Measurements from ENCODE around the gene CD22. TPM values are rescaled to one million over a fixed set of nuclear protein-coding genes. Genes with fewer than 3 reads are reported as not detected.

CD22 gene
- polyA plus RNA-seq, 4 donors: 0.81 to 5.0 (median 2.2) TPM

DNA sequence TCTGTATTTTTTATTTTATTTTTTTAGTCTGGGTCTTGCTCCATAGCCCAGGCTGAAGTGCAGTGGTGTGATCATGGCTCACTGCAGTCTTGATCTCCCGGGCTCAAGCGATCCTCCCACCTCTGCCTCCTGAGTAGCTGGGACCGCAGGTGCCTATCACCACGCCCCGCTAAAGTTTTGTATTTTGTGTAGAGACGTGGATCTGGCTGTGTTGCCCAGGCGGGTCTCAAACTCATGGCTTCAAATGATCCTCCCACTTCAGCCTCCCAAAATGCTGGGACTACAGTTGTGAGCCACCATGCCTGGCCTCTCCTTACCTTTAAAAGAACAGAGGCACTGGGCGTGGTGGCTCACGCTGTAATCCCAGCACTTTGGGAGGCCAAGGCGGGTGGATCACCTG is 41.3 kb upstream of the CD22 start:
- DNase-seq (no peak), FAIRE-seq (no peak)
- Histone ChIP-seq H3K9me3 (ENCODE audit: control insufficient read depth in 2 of 2, insufficient read depth in 1 of 2, low read depth in 1 of 2, low read length in 1 of 2) (no peaks in the 10 kb centered on the region), H3K4me3 (ENCODE audit: low read depth in 1 of 3, low read length in 3 of 3) (no peak overlapping the region), H3K4me1 (ENCODE audit: control insufficient read depth in 3 of 3, insufficient read depth in 2 of 3, low read depth in 1 of 3, low read length in 2 of 3) (no peaks in the 10 kb centered on the region), H3K36me3 (ENCODE audit: control insufficient read depth in 3 of 3, insufficient read depth in 2 of 3, low read depth in 1 of 3, low read length in 3 of 3) (no peaks in the 10 kb centered on the region), H3K27ac (ENCODE audit: low read depth in 1 of 3, low read length in 2 of 3) (no peak overlapping the region), H3K27me3 (ENCODE audit: control insufficient read depth in 3 of 3, insufficient read depth in 3 of 3, low read length in 3 of 3) (peaks cover 0 to 6% (median 4%) of the 10 kb centered on the region in 3 donors)
- 77 to 92% (median 90%) methylated on average over 9 to 10 of the region's 10 CpGs for WGBS, 3 donors

DNA sequence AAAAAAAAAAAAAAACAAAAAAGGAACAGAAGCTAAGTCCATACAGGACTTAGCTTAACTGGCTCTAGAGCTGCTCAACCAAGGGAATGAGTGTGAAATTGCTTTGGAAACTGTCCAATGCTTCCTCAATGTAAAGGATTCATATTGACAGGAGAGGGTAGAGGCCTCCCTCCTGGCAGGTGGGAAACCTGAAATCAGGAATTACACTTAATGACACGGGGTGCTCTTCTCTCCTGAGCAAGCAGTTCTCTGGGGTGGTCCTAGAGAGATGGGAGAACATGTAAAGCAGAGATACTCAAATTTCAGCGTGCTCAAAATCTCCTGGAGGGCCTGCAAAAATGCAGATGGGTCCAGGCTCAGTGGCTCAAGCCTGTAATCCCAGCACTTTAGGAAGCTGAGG is 40.7 kb upstream of the CD22 start:
- Histone ChIP-seq H3K27ac (ENCODE audit: low read depth in 1 of 3, low read length in 2 of 3) (no peak overlapping the region), H3K4me3 (ENCODE audit: low read depth in 1 of 3, low read length in 3 of 3) (no peak overlapping the region), H3K4me1 (ENCODE audit: control insufficient read depth in 3 of 3, insufficient read depth in 2 of 3, low read depth in 1 of 3, low read length in 2 of 3) (no peaks in the 10 kb centered on the region), H3K27me3 (ENCODE audit: control insufficient read depth in 3 of 3, insufficient read depth in 3 of 3, low read length in 3 of 3) (peaks cover 0 to 2% (median 2%) of the 10 kb centered on the region in 3 donors), H3K9me3 (ENCODE audit: control insufficient read depth in 2 of 2, insufficient read depth in 1 of 2, low read depth in 1 of 2, low read length in 1 of 2) (no peaks in the 10 kb centered on the region), H3K36me3 (ENCODE audit: control insufficient read depth in 3 of 3, insufficient read depth in 2 of 3, low read depth in 1 of 3, low read length in 3 of 3) (no peaks in the 10 kb centered on the region)
- DNase-seq (no peak), FAIRE-seq (no peak)
- WGBS, 3 donors: 49 to 62% (median 54%) methylated on average over 2 of the region's 2 CpGs

DNA sequence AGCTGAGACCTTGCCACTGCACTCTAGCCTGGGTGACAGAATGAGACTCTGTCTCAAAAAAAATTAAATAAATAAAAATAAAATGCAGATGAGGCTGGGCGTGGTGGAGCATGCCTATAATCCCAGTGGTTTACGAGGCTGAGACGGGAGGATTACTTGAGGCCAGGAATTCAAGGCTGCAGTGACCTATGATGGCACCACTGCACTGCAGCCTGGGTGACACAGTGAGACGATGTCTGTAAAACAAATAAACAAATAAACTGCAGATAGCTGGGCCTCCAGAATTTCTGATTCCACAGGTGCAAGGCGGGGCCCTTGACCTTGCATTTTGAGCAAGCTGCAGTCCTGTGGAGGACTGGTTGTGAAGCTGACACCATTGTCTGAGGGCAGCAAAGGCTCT is 40.1 kb upstream of the CD22 start:
- Histone ChIP-seq H3K27me3 (ENCODE audit: control insufficient read depth in 3 of 3, insufficient read depth in 3 of 3, low read length in 3 of 3) (peaks cover 0 to 2% (median 0%) of the 10 kb centered on the region in 3 donors), H3K9me3 (ENCODE audit: control insufficient read depth in 2 of 2, insufficient read depth in 1 of 2, low read depth in 1 of 2, low read length in 1 of 2) (no peaks in the 10 kb centered on the region), H3K27ac (ENCODE audit: low read depth in 1 of 3, low read length in 2 of 3) (no peak overlapping the region), H3K4me1 (ENCODE audit: control insufficient read depth in 3 of 3, insufficient read depth in 2 of 3, low read depth in 1 of 3, low read length in 2 of 3) (no peaks in the 10 kb centered on the region), H3K4me3 (ENCODE audit: low read depth in 1 of 3, low read length in 3 of 3) (no peak overlapping the region), H3K36me3 (ENCODE audit: control insufficient read depth in 3 of 3, insufficient read depth in 2 of 3, low read depth in 1 of 3, low read length in 3 of 3) (no peaks in the 10 kb centered on the region)
- no peak for DNase-seq
- no peak for FAIRE-seq
- WGBS, 3 donors: 40 to 71% (median 45%) methylated on average over 5 of the region's 5 CpGs

DNA sequence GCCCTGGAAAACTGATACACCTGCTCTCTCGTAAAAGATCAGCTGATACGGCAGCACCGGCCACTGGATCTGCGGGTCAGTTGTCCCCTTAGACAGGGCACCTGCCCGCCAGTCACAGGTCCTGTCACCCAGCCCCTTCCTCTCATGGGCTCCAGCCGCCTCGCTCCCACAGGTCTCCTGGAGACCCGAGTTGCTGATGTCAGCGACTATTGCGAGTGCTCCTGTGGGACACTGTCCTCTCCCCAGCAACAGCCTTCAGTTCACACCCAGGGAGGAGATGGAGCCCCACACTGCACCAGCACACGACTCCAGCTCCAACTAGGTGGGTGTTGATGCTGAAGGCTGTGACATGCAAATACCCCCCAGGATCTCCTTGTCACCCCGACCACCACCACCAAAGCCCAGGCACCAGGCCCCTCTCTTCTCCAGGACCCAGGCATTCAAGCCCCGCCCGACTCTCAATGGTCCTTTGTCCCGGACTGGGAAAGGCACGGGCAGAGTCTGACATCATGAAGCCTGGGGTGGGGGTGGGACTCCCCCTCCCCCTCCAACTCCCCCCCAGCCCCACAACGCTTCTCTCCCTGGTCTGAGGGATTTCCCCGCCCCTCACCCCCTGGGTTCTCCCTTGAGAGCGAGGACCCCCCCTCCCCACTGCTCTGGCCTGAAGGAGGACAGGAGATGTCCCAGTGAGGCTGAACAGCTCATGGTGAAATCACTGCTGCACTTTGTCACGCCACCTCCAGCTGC is 38.4 kb upstream of the CD22 start:
- no peaks in the 10 kb centered on the region for H3K4me1 ChIP-seq (ENCODE audit: control insufficient read depth in 3 of 3, insufficient read depth in 2 of 3, low read depth in 1 of 3, low read length in 2 of 3)
- WGBS, 3 donors: 43 to 70% (median 54%) methylated on average over 20 of the region's 20 CpGs
- H3K36me3 ChIP-seq (ENCODE audit: control insufficient read depth in 3 of 3, insufficient read depth in 2 of 3, low read depth in 1 of 3, low read length in 3 of 3): no peaks in the 10 kb centered on the region
- FAIRE-seq (no peak), DNase-seq (no peak)
- H3K9me3 ChIP-seq (ENCODE audit: control insufficient read depth in 2 of 2, insufficient read depth in 1 of 2, low read depth in 1 of 2, low read length in 1 of 2): no peaks in the 10 kb centered on the region
- H3K27me3 ChIP-seq (ENCODE audit: control insufficient read depth in 3 of 3, insufficient read depth in 3 of 3, low read length in 3 of 3): no peaks in the 10 kb centered on the region
- H3K27ac ChIP-seq (ENCODE audit: low read depth in 1 of 3, low read length in 2 of 3): no peak overlapping the region
- H3K4me3 ChIP-seq (ENCODE audit: low read depth in 1 of 3, low read length in 3 of 3): no peak overlapping the region

DNA sequence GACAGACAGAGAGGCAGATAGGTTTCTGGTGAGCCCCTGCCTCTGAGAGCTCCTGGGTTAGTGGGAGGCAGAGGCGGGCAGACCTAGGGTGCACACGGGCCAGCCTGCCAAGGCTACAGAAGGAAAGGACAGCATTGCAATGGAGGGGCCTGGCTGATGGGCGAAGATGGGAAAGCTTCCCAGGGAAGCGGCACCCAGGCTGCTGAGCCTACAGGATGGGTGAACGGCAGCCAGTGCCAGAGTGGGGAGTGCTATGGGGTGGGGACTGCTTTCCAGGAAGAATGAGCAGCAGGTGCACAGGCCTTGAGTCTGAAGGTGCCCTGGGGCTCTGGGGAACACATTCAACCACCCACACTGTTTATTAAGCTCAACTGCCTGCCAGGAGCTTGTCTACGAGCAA is 37.7 kb upstream of the CD22 start:
- Histone ChIP-seq H3K9me3 (ENCODE audit: control insufficient read depth in 2 of 2, insufficient read depth in 1 of 2, low read depth in 1 of 2, low read length in 1 of 2) (no peaks in the 10 kb centered on the region), H3K27me3 (ENCODE audit: control insufficient read depth in 3 of 3, insufficient read depth in 3 of 3, low read length in 3 of 3) (no peaks in the 10 kb centered on the region), H3K27ac (ENCODE audit: low read depth in 1 of 3, low read length in 2 of 3) (no peak overlapping the region), H3K36me3 (ENCODE audit: control insufficient read depth in 3 of 3, insufficient read depth in 2 of 3, low read depth in 1 of 3, low read length in 3 of 3) (no peaks in the 10 kb centered on the region), H3K4me1 (ENCODE audit: control insufficient read depth in 3 of 3, insufficient read depth in 2 of 3, low read depth in 1 of 3, low read length in 2 of 3) (no peaks in the 10 kb centered on the region), H3K4me3 (ENCODE audit: low read depth in 1 of 3, low read length in 3 of 3) (no peak overlapping the region)
- DNase-seq (no peak), FAIRE-seq (no peak)
- 21 to 55% (median 33%) methylated on average over 6 of the region's 6 CpGs for WGBS, 3 donors

DNA sequence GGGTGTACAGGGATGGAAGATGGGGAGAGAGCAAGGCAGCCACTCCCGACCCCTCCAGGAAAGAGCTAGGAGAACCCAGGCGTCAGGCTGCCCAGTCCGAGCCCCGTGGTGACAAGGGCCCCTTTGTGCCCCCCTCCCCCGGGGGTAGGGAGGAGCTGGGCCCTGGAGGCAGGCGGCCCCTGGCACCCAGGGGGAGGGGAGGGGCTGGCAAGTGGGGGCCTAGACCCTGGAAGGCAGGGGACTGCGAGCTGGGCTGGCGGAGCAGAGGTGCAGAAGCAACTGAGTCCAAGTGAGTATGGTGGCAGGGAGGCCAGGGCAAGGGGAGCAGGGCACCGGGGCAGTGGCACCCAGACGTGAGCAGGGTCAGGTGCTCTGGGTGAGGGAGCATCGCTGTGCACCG is 37.1 kb upstream of the CD22 start, which contains the start of gene MAG:
MAG (plus strand) TSS at position 246 of the 400 bp plus-strand sequence. CDS start 3,248 bp downstream, outside the sequence.
- DNase-seq (no peak), FAIRE-seq (no peak)
- no peak within 1 kb of the TSS for H3K27ac ChIP-seq (ENCODE audit: low read depth in 1 of 3, low read length in 2 of 3)
- no peaks in the 10 kb centered on the region for H3K4me1 ChIP-seq (ENCODE audit: control insufficient read depth in 3 of 3, insufficient read depth in 2 of 3, low read depth in 1 of 3, low read length in 2 of 3)
- H3K9me3 ChIP-seq (ENCODE audit: control insufficient read depth in 2 of 2, insufficient read depth in 1 of 2, low read depth in 1 of 2, low read length in 1 of 2): no peaks in the 10 kb centered on the region
- H3K36me3 ChIP-seq (ENCODE audit: control insufficient read depth in 3 of 3, insufficient read depth in 2 of 3, low read depth in 1 of 3, low read length in 3 of 3): no peaks in the 10 kb centered on the region
- 58 to 75% (median 63%) methylated on average over 11 to 12 of the region's 12 CpGs for WGBS, 3 donors
- H3K27me3 ChIP-seq (ENCODE audit: control insufficient read depth in 3 of 3, insufficient read depth in 3 of 3, low read length in 3 of 3): no peaks in the 10 kb centered on the region
- no peak within 1 kb of the TSS for H3K4me3 ChIP-seq (ENCODE audit: low read depth in 1 of 3, low read length in 3 of 3)

DNA sequence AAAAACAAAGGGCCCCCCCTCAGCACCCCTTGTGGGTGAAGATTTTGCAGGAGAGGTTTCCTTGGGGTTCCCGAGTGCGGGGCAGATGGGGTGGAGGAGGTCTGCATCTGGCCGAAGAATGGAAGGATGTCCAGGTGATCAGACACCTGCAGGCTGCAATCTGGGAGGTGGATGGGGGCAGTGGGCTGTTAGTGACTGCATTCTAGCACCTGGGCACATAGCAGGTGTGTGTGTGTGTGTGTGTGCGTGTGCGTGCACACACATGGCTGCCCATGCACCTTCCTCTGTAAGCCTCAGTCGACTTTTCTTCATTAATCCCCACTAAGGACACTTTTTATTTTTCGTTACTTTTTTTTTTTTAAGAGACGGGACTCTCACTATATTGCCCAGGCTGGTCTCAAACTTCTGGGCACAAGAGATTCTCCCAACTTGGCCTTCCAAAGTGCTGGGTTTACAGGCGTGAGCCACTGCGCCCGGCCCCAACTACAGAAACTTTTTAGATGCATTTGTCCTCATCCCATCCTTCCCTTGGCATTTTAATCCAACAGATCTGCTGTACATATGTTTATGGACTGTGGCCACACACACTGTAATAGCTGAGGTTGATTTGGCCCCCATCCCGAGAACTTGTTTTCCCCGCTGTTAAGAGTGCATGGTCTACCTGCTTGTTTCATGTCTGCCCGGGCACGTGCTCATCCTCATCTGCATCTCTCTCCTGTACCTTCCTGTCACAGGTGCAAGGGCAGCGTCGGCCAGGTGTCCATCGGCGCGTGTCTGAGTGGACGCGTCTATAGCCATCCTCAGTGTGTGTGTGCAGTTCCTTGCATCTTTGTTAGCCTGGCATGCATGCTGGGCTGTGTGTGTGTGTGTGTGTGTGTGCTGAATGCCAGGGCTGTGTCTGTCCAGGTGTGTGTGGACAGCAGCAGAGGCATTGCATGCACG is 36.3 kb upstream of the CD22 start:
- DNase-seq: no peak
- H3K4me1 ChIP-seq (ENCODE audit: control insufficient read depth in 3 of 3, insufficient read depth in 2 of 3, low read depth in 1 of 3, low read length in 2 of 3): no peaks in the 10 kb centered on the region
- H3K4me3 ChIP-seq (ENCODE audit: low read depth in 1 of 3, low read length in 3 of 3): no peak overlapping the region
- no peak overlapping the region for H3K27ac ChIP-seq (ENCODE audit: low read depth in 1 of 3, low read length in 2 of 3)
- H3K9me3 ChIP-seq (ENCODE audit: control insufficient read depth in 2 of 2, insufficient read depth in 1 of 2, low read depth in 1 of 2, low read length in 1 of 2): no peaks in the 10 kb centered on the region
- no peaks in the 10 kb centered on the region for H3K27me3 ChIP-seq (ENCODE audit: control insufficient read depth in 3 of 3, insufficient read depth in 3 of 3, low read length in 3 of 3)
- 75 to 86% (median 80%) methylated on average over 23 of the region's 23 CpGs for WGBS, 3 donors
- no peak for FAIRE-seq
- H3K36me3 ChIP-seq (ENCODE audit: control insufficient read depth in 3 of 3, insufficient read depth in 2 of 3, low read depth in 1 of 3, low read length in 3 of 3): no peaks in the 10 kb centered on the region

DNA sequence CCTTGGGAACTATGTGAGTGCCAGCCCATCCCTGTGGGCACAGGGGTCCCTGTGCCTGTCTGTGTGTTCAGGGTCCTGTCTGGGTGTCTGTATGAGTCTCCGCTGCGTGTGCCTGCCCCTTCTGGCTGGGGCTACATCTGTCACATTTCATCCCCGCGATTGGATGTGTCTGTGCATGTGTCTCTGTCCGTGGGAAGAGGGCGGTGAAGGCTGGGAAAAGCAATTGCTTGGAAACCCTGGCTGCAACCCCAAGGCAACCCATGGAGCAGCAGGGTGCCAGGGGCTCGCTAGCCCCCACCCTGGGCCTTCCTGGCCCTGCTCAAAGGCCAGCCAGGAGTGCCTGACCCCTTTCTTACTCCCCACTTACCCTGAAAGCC is 35.6 kb upstream of the CD22 start:
- H3K27me3 ChIP-seq (ENCODE audit: control insufficient read depth in 3 of 3, insufficient read depth in 3 of 3, low read length in 3 of 3): no peaks in the 10 kb centered on the region
- H3K27ac ChIP-seq (ENCODE audit: low read depth in 1 of 3, low read length in 2 of 3): no peak overlapping the region
- H3K36me3 ChIP-seq (ENCODE audit: control insufficient read depth in 3 of 3, insufficient read depth in 2 of 3, low read depth in 1 of 3, low read length in 3 of 3): no peaks in the 10 kb centered on the region
- H3K4me3 ChIP-seq (ENCODE audit: low read depth in 1 of 3, low read length in 3 of 3): no peak overlapping the region
- H3K4me1 ChIP-seq (ENCODE audit: control insufficient read depth in 3 of 3, insufficient read depth in 2 of 3, low read depth in 1 of 3, low read length in 2 of 3): no peaks in the 10 kb centered on the region
- DNase-seq: no peak
- 49 to 74% (median 67%) methylated on average over 7 of the region's 7 CpGs for WGBS, 3 donors
- H3K9me3 ChIP-seq (ENCODE audit: control insufficient read depth in 2 of 2, insufficient read depth in 1 of 2, low read depth in 1 of 2, low read length in 1 of 2): no peaks in the 10 kb centered on the region
- FAIRE-seq: no peak

All from small intestine (tissue), 7 donors.